OCI-LY7 (cell line): Measurements from ENCODE around the gene MICB. TPM values are rescaled to one million over a fixed set of nuclear protein-coding genes. Genes with fewer than 3 reads are reported as not detected.
"Not testable (repeated sequence)": the region's sequence is repeated elsewhere in the genome, so short reads cannot be mapped to it uniquely, and the experiment has no call there.

Experiments
- BruUV-seq: library from RNA; stranded (reverse); fragments of 400-500 nt; replicated peaks from 2 replicates; lab custom pipeline; 2021; lab: Mats Ljungman, UMichigan
- CTCF ChIA-PET: fragments of 300-600 bp; sonication (Branson Sonifier 250); formaldehyde crosslinking; loops from one replicate; lab custom pipeline; 2022; ENCODE audit warnings: antibody characterized with exemption; ENCODE audit not compliant: unreplicated experiment; lab: Charles Lee
- POLR2A ChIA-PET: fragments of 300-600 bp; sonication (Branson Sonifier 250); formaldehyde crosslinking; loops from one replicate; lab custom pipeline; 2022; ENCODE audit warnings: antibody characterized with exemption; lab: Charles Lee
- DNase-seq: peaks from one replicate; pipeline ENCODE4 v3.0.0-alpha.2; 2015; ENCODE audit warnings: low spot score
- H2AFZ ChIP-seq: fragments of 200-600 bp; sonication (generic), shearing (Covaris generic); 2 replicates; pipeline ENCODE4 v1.6.1; 2014; ENCODE audit warnings: mild to moderate bottlenecking, antibody characterized with exemption, low read length, moderate library complexity
- H3K27ac ChIP-seq: fragments of 200-600 bp; sonication (generic); 2 replicates; pipeline ENCODE4 v1.5.1; 2014; ENCODE audit warnings: mixed run types, low read depth, mild to moderate bottlenecking, moderate library complexity, low read length, inconsistent platforms; ENCODE audit not compliant: poor library complexity, severe bottlenecking
- H3K36me3 ChIP-seq: fragments of 200-600 bp; sonication (generic); 2 replicates; pipeline ENCODE4 v1.6.1; 2014; ENCODE audit warnings: mild to moderate bottlenecking, antibody characterized with exemption, low read length, moderate library complexity, mixed read lengths; ENCODE audit not compliant: insufficient read depth
- H3K4me1 ChIP-seq: fragments of 200-600 bp; sonication (generic); 2 replicates; pipeline ENCODE4 v1.5.1; 2014; ENCODE audit warnings: mild to moderate bottlenecking, low read length; ENCODE audit not compliant: insufficient read depth, poor library complexity, severe bottlenecking
- H3K4me2 ChIP-seq: fragments of 200-600 bp; sonication (generic); 2 replicates; pipeline ENCODE4 v1.6.1; 2014; ENCODE audit warnings: mild to moderate bottlenecking, low read length
- H3K4me3 ChIP-seq: fragments of 200-600 bp; sonication (generic); 2 replicates; pipeline ENCODE4 v1.5.1; 2014; ENCODE audit warnings: mild to moderate bottlenecking, low read depth, low read length; ENCODE audit not compliant: poor library complexity, severe bottlenecking
- H3K79me2 ChIP-seq: fragments of 200-600 bp; sonication (generic); 2 replicates; pipeline ENCODE4 v1.6.1; 2016; ENCODE audit warnings: low read depth, mild to moderate bottlenecking, low read length, moderate library complexity, mixed read lengths; ENCODE audit not compliant: insufficient read depth
- H3K9me2 ChIP-seq: fragments of 200-600 bp; sonication (generic); 2 replicates; pipeline ENCODE4 v1.6.1; 2016; ENCODE audit warnings: mild to moderate bottlenecking, low read length, mixed read lengths; ENCODE audit not compliant: insufficient read depth
- H3K9me3 ChIP-seq: fragments of 200-600 bp; sonication (generic); 2 replicates; pipeline ENCODE4 v1.6.1; 2014; ENCODE audit warnings: mild to moderate bottlenecking, mixed run types, low read length, mixed read lengths
- H4K20me1 ChIP-seq: fragments of 200-600 bp; sonication (generic); 2 replicates; pipeline ENCODE4 v1.6.1; 2014; ENCODE audit warnings: mild to moderate bottlenecking, antibody characterized with exemption, low read length, moderate library complexity, mixed read lengths; ENCODE audit not compliant: insufficient read depth
- EZH2phosphoT487 ChIP-seq: fragments of 200-600 bp; sonication (generic); IDR thresholded peaks from 2 replicates; pipeline ENCODE4 v1.6.1; 2018; ENCODE audit warnings: low read depth, borderline replicate concordance, mild to moderate bottlenecking, mixed run types, antibody characterized with exemption, low read length, moderate library complexity, mixed read lengths
- intact Hi-C: fragments of 100-400 bp; cut with micrococcal nuclease; formaldehyde crosslinking; loops from one replicate; pipeline ENCODE4 v1.10.0; 2022; ENCODE audit not compliant: unreplicated experiment
- total RNA-seq, 2 experiments: library from RNA; depleted of rRNA in 1 of 2; stranded (reverse); fragments of >200 nt in 1 of 2; shearing (Covaris generic) in 1 of 2; gene quantifications; 2 replicates each; pipeline ENCODE4 v1.2.3, GENCODE V29; 2014 to 2022
- TF ChIP-seq, protein P1 (sequence below): fragments of 200-600 bp; sonication (generic); conservative IDR thresholded peaks from 2 replicates; pipeline ENCODE4 v1.5.1; 2014; ENCODE audit warnings: mild to moderate bottlenecking, antibody characterized with exemption, low read length, moderate library complexity, mixed read lengths

Gene MICB
- total RNA-seq, 2 experiments from 2014 or later: 26.3 to 32.4 TPM

DNA sequence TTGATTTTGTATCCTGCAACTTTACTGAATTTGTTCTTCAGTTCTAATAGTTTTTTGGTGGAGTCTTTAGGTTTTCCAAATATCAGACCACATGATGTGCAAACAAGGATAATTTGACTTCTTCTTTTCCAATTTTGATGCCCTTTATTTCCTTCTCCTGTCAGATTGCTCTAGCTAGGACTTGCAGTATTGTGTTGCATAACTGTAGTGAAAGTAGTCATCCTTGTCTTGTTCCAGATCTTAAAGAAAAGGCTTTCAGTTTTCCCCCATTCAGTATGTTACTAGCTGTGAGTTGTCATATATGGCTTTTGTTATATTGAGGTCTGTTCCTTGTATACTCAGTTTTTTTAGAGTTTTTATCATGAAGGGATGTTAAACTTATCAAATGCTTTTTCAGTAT, 4.6 kb downstream of the MICB start:
- no TSS peak for BruUV-seq
- Histone ChIP-seq H3K4me1 (peaks cover 3% of the 10 kb centered on the region), H3K9me3 (no peaks in the 10 kb centered on the region), H3K4me2 (no peak overlapping the region), H3K9me2 (no peaks in the 10 kb centered on the region), H4K20me1 (no peaks in the 10 kb centered on the region; the same call in 1 of the 2 replicates), H3K36me3 (peaks cover 48% of the 10 kb centered on the region), H3K4me3 (no peak overlapping the region), H3K79me2 (peaks cover 69% of the 10 kb centered on the region), H3K27ac (no peak overlapping the region), H2AFZ (no peak overlapping the region)
- no peak for DNase-seq
- intact Hi-C loops: no loop called here
- TF ChIP-seq, protein P1, sequence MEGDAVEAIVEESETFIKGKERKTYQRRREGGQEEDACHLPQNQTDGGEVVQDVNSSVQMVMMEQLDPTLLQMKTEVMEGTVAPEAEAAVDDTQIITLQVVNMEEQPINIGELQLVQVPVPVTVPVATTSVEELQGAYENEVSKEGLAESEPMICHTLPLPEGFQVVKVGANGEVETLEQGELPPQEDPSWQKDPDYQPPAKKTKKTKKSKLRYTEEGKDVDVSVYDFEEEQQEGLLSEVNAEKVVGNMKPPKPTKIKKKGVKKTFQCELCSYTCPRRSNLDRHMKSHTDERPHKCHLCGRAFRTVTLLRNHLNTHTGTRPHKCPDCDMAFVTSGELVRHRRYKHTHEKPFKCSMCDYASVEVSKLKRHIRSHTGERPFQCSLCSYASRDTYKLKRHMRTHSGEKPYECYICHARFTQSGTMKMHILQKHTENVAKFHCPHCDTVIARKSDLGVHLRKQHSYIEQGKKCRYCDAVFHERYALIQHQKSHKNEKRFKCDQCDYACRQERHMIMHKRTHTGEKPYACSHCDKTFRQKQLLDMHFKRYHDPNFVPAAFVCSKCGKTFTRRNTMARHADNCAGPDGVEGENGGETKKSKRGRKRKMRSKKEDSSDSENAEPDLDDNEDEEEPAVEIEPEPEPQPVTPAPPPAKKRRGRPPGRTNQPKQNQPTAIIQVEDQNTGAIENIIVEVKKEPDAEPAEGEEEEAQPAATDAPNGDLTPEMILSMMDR: no peak
- TF ChIP-seq EZH2phosphoT487: no peak
- POLR2A ChIA-PET: interaction anchor here (1.3 kb wide), 1 partner anchor 39 kb away, joined by 6 read pairs; the partner anchor contains the start of gene DDX39B
- CTCF ChIA-PET: no interaction called here

- H2AFZ ChIP-seq, H4K20me1 ChIP-seq, H3K27ac ChIP-seq, H3K9me2 ChIP-seq, H3K4me3 ChIP-seq, POLR2A ChIA-PET, CTCF ChIA-PET, H3K9me3 ChIP-seq, BruUV-seq, H3K4me2 ChIP-seq, DNase-seq, H3K4me1 ChIP-seq, intact Hi-C loops: not testable (repeated sequence)
- H3K79me2 ChIP-seq: peaks cover 12% of the 10 kb centered on the region
- H3K36me3 ChIP-seq: peaks cover 68% of the 10 kb centered on the region
Measured at GRCh38 chr6:31509036-31509435, 11.1 kb downstream of the MICB start.

DNA sequence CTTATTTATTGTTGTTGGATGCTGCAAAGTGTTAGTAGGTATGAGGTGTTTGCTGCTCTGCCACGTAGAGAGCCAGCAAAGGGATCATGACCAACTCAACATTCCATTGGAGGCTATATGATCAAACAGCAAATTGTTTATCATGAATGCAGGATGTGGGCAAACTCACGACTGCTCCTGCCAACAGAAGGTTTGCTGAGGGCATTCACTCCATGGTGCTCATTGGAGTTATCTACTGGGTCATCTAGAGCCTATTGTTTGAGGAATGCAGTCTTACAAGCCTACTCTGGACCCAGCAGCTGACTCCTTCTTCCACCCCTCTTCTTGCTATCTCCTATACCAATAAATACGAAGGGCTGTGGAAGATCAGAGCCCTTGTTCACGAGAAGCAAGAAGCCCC, 12.1 kb downstream of the MICB start:
- no TSS peak for BruUV-seq
- ChIA-PET CTCF (no interaction called here), POLR2A (interaction anchor here (0.5 kb wide), 1 partner anchor 16 kb away, joined by 3 read pairs; no protein-coding TSS in a partner anchor)
- no peak for DNase-seq
- TF ChIP-seq EZH2phosphoT487: no peak
- TF ChIP-seq, protein P1: no peak
- Histone ChIP-seq H3K27ac (no peak overlapping the region), H3K4me2 (no peak overlapping the region), H3K36me3 (peaks cover 68% of the 10 kb centered on the region), H3K4me3 (no peak overlapping the region), H4K20me1 (no peaks in the 10 kb centered on the region; the same call in 1 of the 2 replicates), H3K9me2 (no peaks in the 10 kb centered on the region), H3K79me2 (peaks cover 2% of the 10 kb centered on the region), H3K9me3 (no peaks in the 10 kb centered on the region), H3K4me1 (no peaks in the 10 kb centered on the region), H2AFZ (no peak overlapping the region)
- intact Hi-C loops: no loop called here
